Tibial artery (tissue), 4 donors: ENCODE results near the gene RNU11.
"Not testable (repeated sequence)": the region's sequence is repeated elsewhere in the genome, so short reads cannot be mapped to it uniquely, and the experiment has no call there.

Source experiments
- DNase-seq, 2 donors: peaks; one replicate each; pipeline ENCODE4 v3.0.0-alpha.2; 2019
- H3K27ac ChIP-seq, 2 donors: fragments of 200-600 bp; sonication (generic) in 1 of 2; 1 replicate in 1 of 2; 2 replicates in 1 of 2; pipeline ENCODE4 v1.5.1; 2018 to 2019; ENCODE audit warnings: mild to moderate bottlenecking in 1 of 2
- H3K27me3 ChIP-seq, 2 donors: fragments of 200-600 bp; sonication (generic) in 1 of 2; one replicate each; pipeline versions ENCODE4 v1.5.1 to v1.6.0; 2016 to 2019
- H3K36me3 ChIP-seq, 3 donors: fragments of 200-600 bp; sonication (generic) in 2 of 3; one replicate each; pipeline ENCODE4 v1.5.1; 2016 to 2019; ENCODE audit warnings: mild to moderate bottlenecking in 2 of 3
- H3K4me1 ChIP-seq, 4 donors: fragments of 200-600 bp; sonication (generic) in 2 of 4; 1 replicate in 3 of 4; 2 replicates in 1 of 4; pipeline ENCODE4 v1.5.1; 2016 to 2019
- H3K4me3 ChIP-seq, 2 donors: fragments of 200-600 bp; sonication (generic) in 1 of 2; 1 replicate in 1 of 2; 2 replicates in 1 of 2; pipeline ENCODE4 v1.5.1; 2018 to 2019; ENCODE audit warnings: mild to moderate bottlenecking in 2 of 2
- H3K9me3 ChIP-seq, 3 donors: fragments of 200-600 bp; sonication (generic) in 1 of 3; one replicate each; pipeline ENCODE4 v1.5.1; 2016 to 2019
- intact Hi-C: fragments of 100-400 bp; cut with DNase I; formaldehyde crosslinking; loops from one replicate; pipeline ENCODE4 v1.15.0; 2023; ENCODE audit warnings: low total_unique reads
- TF ChIP-seq, protein P1 (sequence below), 2 experiments: fragments of 200-600 bp in 1 of 2; fragments of 450-650 bp in 1 of 2; IDR thresholded peaks; one replicate each; pipeline ENCODE4 v1.5.1; 2017 to 2019; ENCODE audit warnings: antibody characterized with exemption in 2 of 2, mild to moderate bottlenecking in 1 of 2, moderate library complexity in 1 of 2

RNU11 gene

DNA sequence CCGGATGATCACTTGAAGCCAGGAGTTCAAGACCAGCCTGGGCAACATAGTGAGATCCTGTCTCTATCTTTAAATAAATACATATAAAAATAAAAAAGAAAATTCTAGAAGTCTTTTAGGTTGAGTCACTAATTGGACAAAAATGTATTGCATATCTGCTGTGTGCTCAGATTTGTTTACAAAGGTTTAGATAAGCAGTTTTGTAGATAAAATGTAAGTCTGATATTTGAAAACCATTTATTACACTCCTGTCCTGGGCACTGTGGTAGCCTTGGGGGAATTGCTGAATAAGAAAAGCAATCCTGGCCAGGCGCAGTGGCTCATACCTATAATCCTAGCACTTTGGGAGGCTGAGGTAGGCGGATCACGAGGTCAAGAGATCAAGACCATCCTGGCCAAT lies 31.8 kb downstream of the RNU11 start:
- Histone ChIP-seq H3K36me3 (peaks cover 6 to 38% (median 20%) of the 10 kb centered on the region in 3 donors), H3K4me3 (no peak overlapping the region), H3K27ac (no peak overlapping the region), H3K9me3 (no peaks in the 10 kb centered on the region), H3K27me3 (no peaks in the 10 kb centered on the region), H3K4me1 (no peaks in the 10 kb centered on the region)
- intact Hi-C loops = no loop called here
- DNase-seq = no peak
- TF ChIP-seq, protein P1, sequence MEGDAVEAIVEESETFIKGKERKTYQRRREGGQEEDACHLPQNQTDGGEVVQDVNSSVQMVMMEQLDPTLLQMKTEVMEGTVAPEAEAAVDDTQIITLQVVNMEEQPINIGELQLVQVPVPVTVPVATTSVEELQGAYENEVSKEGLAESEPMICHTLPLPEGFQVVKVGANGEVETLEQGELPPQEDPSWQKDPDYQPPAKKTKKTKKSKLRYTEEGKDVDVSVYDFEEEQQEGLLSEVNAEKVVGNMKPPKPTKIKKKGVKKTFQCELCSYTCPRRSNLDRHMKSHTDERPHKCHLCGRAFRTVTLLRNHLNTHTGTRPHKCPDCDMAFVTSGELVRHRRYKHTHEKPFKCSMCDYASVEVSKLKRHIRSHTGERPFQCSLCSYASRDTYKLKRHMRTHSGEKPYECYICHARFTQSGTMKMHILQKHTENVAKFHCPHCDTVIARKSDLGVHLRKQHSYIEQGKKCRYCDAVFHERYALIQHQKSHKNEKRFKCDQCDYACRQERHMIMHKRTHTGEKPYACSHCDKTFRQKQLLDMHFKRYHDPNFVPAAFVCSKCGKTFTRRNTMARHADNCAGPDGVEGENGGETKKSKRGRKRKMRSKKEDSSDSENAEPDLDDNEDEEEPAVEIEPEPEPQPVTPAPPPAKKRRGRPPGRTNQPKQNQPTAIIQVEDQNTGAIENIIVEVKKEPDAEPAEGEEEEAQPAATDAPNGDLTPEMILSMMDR (IDR thresholded peaks at IDR 0.05) = no peak

DNA sequence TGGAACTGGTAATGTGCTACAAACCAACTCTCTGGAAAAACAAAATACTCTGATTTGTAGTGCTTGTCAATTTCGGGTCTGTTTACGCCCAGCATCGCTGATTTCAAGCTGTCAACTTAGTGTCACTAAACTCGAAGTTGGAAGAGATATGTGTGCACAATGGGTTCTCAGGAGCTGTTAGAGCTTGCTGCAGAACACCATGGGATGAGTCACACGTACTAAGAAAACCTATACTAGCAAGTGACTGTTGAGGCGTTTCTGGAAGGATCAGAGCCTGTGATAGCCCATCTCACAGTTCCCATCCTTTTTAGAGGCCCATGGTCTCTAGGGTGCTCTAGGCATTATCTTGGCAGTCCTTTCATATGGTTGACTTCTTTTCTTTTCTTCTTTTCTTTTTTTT lies 34.4 kb downstream of the RNU11 start:
- TF ChIP-seq, protein P1 (IDR thresholded peaks at IDR 0.05) = no peak
- H3K4me3 ChIP-seq = no peak overlapping the region
- H3K9me3 ChIP-seq = no peaks in the 10 kb centered on the region
- intact Hi-C loops = no loop called here
- DNase-seq = no peak
- no peak overlapping the region for H3K27ac ChIP-seq
- no peaks in the 10 kb centered on the region for H3K27me3 ChIP-seq
- H3K36me3 ChIP-seq = peaks cover 13 to 50% (median 31%) of the 10 kb centered on the region in 3 donors
- H3K4me1 ChIP-seq = no peaks in the 10 kb centered on the region

DNA sequence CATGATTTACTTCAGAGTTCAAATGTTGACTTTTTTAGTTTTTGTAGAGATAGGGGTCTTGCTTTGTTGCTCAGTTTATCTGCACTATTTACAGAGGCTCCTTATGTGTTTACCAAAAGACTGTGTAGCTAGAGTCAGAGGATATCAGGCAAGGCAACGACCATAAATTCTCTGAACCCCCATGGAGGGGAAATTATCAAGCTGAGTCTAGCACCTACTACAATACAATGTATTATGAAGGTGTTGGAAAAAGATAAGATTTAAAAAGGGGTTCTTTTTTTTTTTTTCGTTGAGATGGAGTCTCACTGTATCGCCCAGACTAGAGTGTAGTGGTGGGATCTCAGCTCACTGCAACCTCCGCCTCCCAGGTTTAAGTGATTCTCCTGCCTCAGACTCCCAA lies 36.5 kb downstream of the RNU11 start:
- H3K36me3 ChIP-seq = peaks cover 13 to 52% (median 31%) of the 10 kb centered on the region in 3 donors
- H3K4me1 ChIP-seq = no peaks in the 10 kb centered on the region
- H3K27ac ChIP-seq = no peak overlapping the region
- intact Hi-C loops = no loop called here
- TF ChIP-seq, protein P1 (IDR thresholded peaks at IDR 0.05) = no peak
- no peak overlapping the region for H3K4me3 ChIP-seq
- H3K9me3 ChIP-seq = no peaks in the 10 kb centered on the region
- no peak for DNase-seq
- no peaks in the 10 kb centered on the region for H3K27me3 ChIP-seq

DNA sequence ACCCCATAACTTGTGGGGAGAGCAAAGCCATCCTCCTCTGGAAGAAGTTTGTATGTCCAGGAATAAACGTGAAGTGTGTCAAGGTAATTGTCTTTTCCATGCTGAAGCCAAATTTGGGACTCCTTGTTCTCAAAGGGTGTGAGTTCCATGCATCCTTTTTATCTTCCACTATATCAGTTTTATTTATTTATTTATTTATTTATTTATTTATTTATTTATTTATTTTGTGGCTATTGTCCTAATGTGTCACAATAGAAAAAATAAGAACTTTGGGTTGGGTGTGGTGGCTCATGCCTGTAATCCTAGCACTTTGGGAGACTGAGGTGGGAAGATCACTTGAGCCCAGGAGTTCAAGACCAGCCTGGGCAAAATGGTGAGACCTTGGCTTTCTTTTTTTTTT lies 43.2 kb downstream of the RNU11 start:
- H3K36me3 ChIP-seq = peaks cover 32 to 55% (median 32%) of the 10 kb centered on the region in 3 donors
- H3K4me1 ChIP-seq, H3K27me3 ChIP-seq, DNase-seq, H3K27ac ChIP-seq, intact Hi-C loops, H3K4me3 ChIP-seq, H3K9me3 ChIP-seq: not testable (repeated sequence)
